Activated T-helper 1 cell treated with anti-CD3 and anti-CD28 coated beads, Interleukin-12 subunit alpha, Interleukin-12 subunit beta, Interleukin-2, Interleukin-4 antibody, amounts not matched to agents 30 ng/mL and 10 ng/mL and 1 ng/mL, durations not matched to agents 14 hours and 24 hours and 36 hours (primary cell): ENCODE measurements around the gene FTO. TPM values are rescaled to one million over a fixed set of nuclear protein-coding genes. Genes with fewer than 3 reads are reported as not detected.

Experiments used
- DNase-seq: peaks from one replicate; pipeline ENCODE4 v3.0.0; 2021; ENCODE audit warnings: low spot score
- H3K27ac Mint-ChIP-seq: one replicate; pipeline ENCODE4 v1.8.0; 2021; ENCODE audit warnings: mild to moderate bottlenecking, mixed read lengths
- H3K27me3 Mint-ChIP-seq: one replicate; pipeline ENCODE4 v1.8.0; 2022; ENCODE audit warnings: mild to moderate bottlenecking, moderate library complexity, mixed read lengths; ENCODE audit not compliant: insufficient read depth
- H3K36me3 Mint-ChIP-seq: one replicate; pipeline ENCODE4 v1.8.0; 2021; ENCODE audit warnings: low read depth, mixed read lengths
- H3K4me1 Mint-ChIP-seq: one replicate; pipeline ENCODE4 v1.8.0; 2021; ENCODE audit warnings: low read depth, mixed read lengths
- H3K4me3 Mint-ChIP-seq: one replicate; pipeline ENCODE4 v1.8.0; 2021; ENCODE audit warnings: mild to moderate bottlenecking, moderate library complexity, mixed read lengths
- H3K9me3 Mint-ChIP-seq: one replicate; pipeline ENCODE4 v1.8.0; 2021; ENCODE audit warnings: mixed read lengths
- intact Hi-C: fragments of 100-400 bp; cut with micrococcal nuclease; formaldehyde crosslinking; loops from one replicate; pipeline ENCODE4 v1.15.1; 2024
- total RNA-seq: library from RNA; stranded (reverse); gene quantifications from 2 replicates; pipeline ENCODE4 v1.2.3, GENCODE V29; 2022

FTO gene
- total RNA-seq, 1 donor from 2014 or later = 56.4 TPM

- Mint-ChIP-seq H3K4me1 (peaks cover 12% of the 10 kb centered on the region), H3K36me3 (no peaks in the 10 kb centered on the region), H3K9me3 (no peaks in the 10 kb centered on the region), H3K27me3 (no peaks in the 10 kb centered on the region), H3K4me3 (no peak overlapping the region), H3K27ac (no peak overlapping the region)
- no peak for DNase-seq
- intact Hi-C loops = no loop called here
These were observed 419.8 kb downstream of the FTO start for GRCh38 chr16:54123766-54124165.

- Mint-ChIP-seq H3K4me3 (no peak overlapping the region), H3K27me3 (peaks cover 5% of the 10 kb centered on the region), H3K27ac (no peak overlapping the region), H3K9me3 (no peaks in the 10 kb centered on the region), H3K36me3 (no peaks in the 10 kb centered on the region), H3K4me1 (peaks cover 12% of the 10 kb centered on the region)
- intact Hi-C loops = no loop called here
- DNase-seq = no peak
These were observed 422.0 kb downstream of the FTO start for GRCh38 chr16:54125751-54126655.

- H3K4me3 Mint-ChIP-seq = no peak overlapping the region
- intact Hi-C loops = no loop called here
- H3K27me3 Mint-ChIP-seq = peaks cover 6% of the 10 kb centered on the region
- no peaks in the 10 kb centered on the region for H3K36me3 Mint-ChIP-seq
- peaks cover 3% of the 10 kb centered on the region for H3K9me3 Mint-ChIP-seq
- DNase-seq = no peak
- H3K27ac Mint-ChIP-seq = no peak overlapping the region
- peaks cover 12% of the 10 kb centered on the region for H3K4me1 Mint-ChIP-seq
These were observed 423.0 kb downstream of the FTO start for GRCh38 chr16:54126907-54127306.

GRCh38 chr16:54128629-54129234, 424.8 kb downstream of the FTO start:
- Mint-ChIP-seq H3K4me3 (no peak overlapping the region), H3K9me3 (peaks cover 3% of the 10 kb centered on the region), H3K36me3 (no peaks in the 10 kb centered on the region), H3K27ac (no peak overlapping the region), H3K27me3 (peaks cover 11% of the 10 kb centered on the region), H3K4me1 (peaks cover 8% of the 10 kb centered on the region)
- intact Hi-C loops = no loop called here
- no peak for DNase-seq

- Mint-ChIP-seq H3K27ac (no peak overlapping the region), H3K9me3 (peaks cover 3% of the 10 kb centered on the region), H3K36me3 (no peaks in the 10 kb centered on the region), H3K27me3 (peaks cover 11% of the 10 kb centered on the region), H3K4me1 (peaks cover 8% of the 10 kb centered on the region), H3K4me3 (no peak overlapping the region)
- DNase-seq = no peak
- intact Hi-C loops = no loop called here
These were observed 425.9 kb downstream of the FTO start for GRCh38 chr16:54129810-54130209.

- Mint-ChIP-seq H3K9me3 (peaks cover 3% of the 10 kb centered on the region), H3K4me3 (no peak overlapping the region), H3K4me1 (no peaks in the 10 kb centered on the region), H3K27me3 (peaks cover 6% of the 10 kb centered on the region), H3K36me3 (no peaks in the 10 kb centered on the region), H3K27ac (no peak overlapping the region)
- DNase-seq = no peak
- intact Hi-C loops = no loop called here
These were observed 431.7 kb downstream of the FTO start for GRCh38 chr16:54135361-54136275.

GRCh38 chr16:54136276-54136625, 432.3 kb downstream of the FTO start:
- DNase-seq = no peak
- H3K4me3 Mint-ChIP-seq = no peak overlapping the region
- no peak overlapping the region for H3K27ac Mint-ChIP-seq
- H3K27me3 Mint-ChIP-seq = peaks cover 6% of the 10 kb centered on the region
- intact Hi-C loops = no loop called here
- H3K9me3 Mint-ChIP-seq = peaks cover 3% of the 10 kb centered on the region
- no peaks in the 10 kb centered on the region for H3K36me3 Mint-ChIP-seq
- no peaks in the 10 kb centered on the region for H3K4me1 Mint-ChIP-seq

- peaks cover 13% of the 10 kb centered on the region for H3K27me3 Mint-ChIP-seq
- intact Hi-C loops = no loop called here
- H3K27ac Mint-ChIP-seq = no peak overlapping the region
- DNase-seq = no peak
- no peaks in the 10 kb centered on the region for H3K4me1 Mint-ChIP-seq
- H3K9me3 Mint-ChIP-seq = no peaks in the 10 kb centered on the region
- no peak overlapping the region for H3K4me3 Mint-ChIP-seq
- no peaks in the 10 kb centered on the region for H3K36me3 Mint-ChIP-seq
These were observed 436.3 kb downstream of the FTO start for GRCh38 chr16:54140057-54140787.

- Mint-ChIP-seq H3K4me3 (no peak overlapping the region), H3K4me1 (no peaks in the 10 kb centered on the region), H3K27ac (no peak overlapping the region), H3K36me3 (no peaks in the 10 kb centered on the region), H3K27me3 (peaks cover 13% of the 10 kb centered on the region), H3K9me3 (no peaks in the 10 kb centered on the region)
- intact Hi-C loops = no loop called here
- DNase-seq = no peak
These were observed 436.8 kb downstream of the FTO start for GRCh38 chr16:54140788-54141136.

- H3K4me1 Mint-ChIP-seq = no peaks in the 10 kb centered on the region
- H3K4me3 Mint-ChIP-seq = no peak overlapping the region
- intact Hi-C loops = no loop called here
- no peaks in the 10 kb centered on the region for H3K9me3 Mint-ChIP-seq
- peaks cover 13% of the 10 kb centered on the region for H3K27me3 Mint-ChIP-seq
- H3K27ac Mint-ChIP-seq = no peak overlapping the region
- DNase-seq = no peak
- H3K36me3 Mint-ChIP-seq = no peaks in the 10 kb centered on the region
These were observed 438.8 kb downstream of the FTO start for GRCh38 chr16:54142787-54143186.

- peaks cover 13% of the 10 kb centered on the region for H3K27me3 Mint-ChIP-seq
- no peaks in the 10 kb centered on the region for H3K9me3 Mint-ChIP-seq
- no peak overlapping the region for H3K27ac Mint-ChIP-seq
- H3K4me3 Mint-ChIP-seq = no peak overlapping the region
- no peaks in the 10 kb centered on the region for H3K4me1 Mint-ChIP-seq
- intact Hi-C loops = no loop called here
- peaks cover 1% of the 10 kb centered on the region for H3K36me3 Mint-ChIP-seq
- no peak for DNase-seq
These were observed 439.5 kb downstream of the FTO start for GRCh38 chr16:54143410-54143809.

- no peak for DNase-seq
- no peak overlapping the region for H3K4me3 Mint-ChIP-seq
- H3K9me3 Mint-ChIP-seq = no peaks in the 10 kb centered on the region
- H3K27me3 Mint-ChIP-seq = peaks cover 13% of the 10 kb centered on the region
- no peak overlapping the region for H3K27ac Mint-ChIP-seq
- H3K4me1 Mint-ChIP-seq = no peaks in the 10 kb centered on the region
- intact Hi-C loops = no loop called here
- peaks cover 1% of the 10 kb centered on the region for H3K36me3 Mint-ChIP-seq
These were observed 440.1 kb downstream of the FTO start for GRCh38 chr16:54143934-54144571.
